ENCODE measurements around the gene DMRT1.

DMRT1 gene

GRCh38 chr9:959914-960313, 118.4 kb downstream of the DMRT1 start:
- ChIA-PET CTCF (interaction anchor here (1.1 to 1.3 kb wide), 2 partner anchors 18 to 31 kb away, joined by 3 read pairs; no protein-coding TSS in a partner anchor), POLR2A (no interaction called here)
- Histone ChIP-seq H3K4me3 (ENCODE audit: control insufficient read depth in 1 of 7, extremely low read depth in 1 of 7, insufficient read depth in 4 of 7, low read depth in 2 of 7, low read length in 6 of 7) (no peak overlapping the region), H3K36me3 (ENCODE audit: control insufficient read depth in 4 of 4, insufficient read depth in 4 of 4, low read length in 3 of 4) (no peaks in the 10 kb centered on the region), H3K4me1 (ENCODE audit: control extremely low read depth in 1 of 4, control insufficient read depth in 4 of 4, insufficient read depth in 4 of 4, low read length in 3 of 4) (no peaks in the 10 kb centered on the region), H3K9me3 (ENCODE audit: control extremely low read depth in 1 of 5, control insufficient read depth in 4 of 5, insufficient read depth in 2 of 5, low read depth in 1 of 5, low read length in 4 of 5) (no peaks in the 10 kb centered on the region), H3K27ac (ENCODE audit: insufficient read depth in 1 of 2, low read depth in 1 of 2, low read length in 2 of 2, poor library complexity in 1 of 2, severe bottlenecking in 2 of 2) (no peak overlapping the region), H3K27me3 (replicated peaks in 2 of 5; ENCODE audit: control insufficient read depth in 4 of 5, insufficient read depth in 5 of 5, low read length in 4 of 5) (peaks cover 13 to 92% (median 19%) of the 10 kb centered on the region in 5 experiments)
- no peak for DNase-seq
- 89% methylated on average over 4 of the region's 4 CpGs for WGBS (ENCODE audit: insufficient coverage)

GRCh38 chr9:962023-962422, 120.5 kb downstream of the DMRT1 start:
- no peaks in the 10 kb centered on the region for H3K4me1 ChIP-seq (ENCODE audit: control extremely low read depth in 1 of 4, control insufficient read depth in 4 of 4, insufficient read depth in 4 of 4, low read length in 3 of 4)
- CTCF ChIA-PET, result no interaction called here
- H3K27me3 ChIP-seq (replicated peaks in 2 of 5; ENCODE audit: control insufficient read depth in 4 of 5, insufficient read depth in 5 of 5, low read length in 4 of 5), result peaks cover 18 to 94% (median 35%) of the 10 kb centered on the region in 5 experiments
- no peak overlapping the region for H3K27ac ChIP-seq (ENCODE audit: insufficient read depth in 1 of 2, low read depth in 1 of 2, low read length in 2 of 2, poor library complexity in 1 of 2, severe bottlenecking in 2 of 2)
- DNase-seq, result no peak
- 94% methylated on average over 5 of the region's 6 CpGs for WGBS (ENCODE audit: insufficient coverage)
- H3K9me3 ChIP-seq (ENCODE audit: control extremely low read depth in 1 of 5, control insufficient read depth in 4 of 5, insufficient read depth in 2 of 5, low read depth in 1 of 5, low read length in 4 of 5), result no peaks in the 10 kb centered on the region
- POLR2A ChIA-PET, result no interaction called here
- H3K36me3 ChIP-seq (ENCODE audit: control insufficient read depth in 4 of 4, insufficient read depth in 4 of 4, low read length in 3 of 4), result no peaks in the 10 kb centered on the region
- no peak overlapping the region for H3K4me3 ChIP-seq (ENCODE audit: control insufficient read depth in 1 of 7, extremely low read depth in 1 of 7, insufficient read depth in 4 of 7, low read depth in 2 of 7, low read length in 6 of 7)

DNA sequence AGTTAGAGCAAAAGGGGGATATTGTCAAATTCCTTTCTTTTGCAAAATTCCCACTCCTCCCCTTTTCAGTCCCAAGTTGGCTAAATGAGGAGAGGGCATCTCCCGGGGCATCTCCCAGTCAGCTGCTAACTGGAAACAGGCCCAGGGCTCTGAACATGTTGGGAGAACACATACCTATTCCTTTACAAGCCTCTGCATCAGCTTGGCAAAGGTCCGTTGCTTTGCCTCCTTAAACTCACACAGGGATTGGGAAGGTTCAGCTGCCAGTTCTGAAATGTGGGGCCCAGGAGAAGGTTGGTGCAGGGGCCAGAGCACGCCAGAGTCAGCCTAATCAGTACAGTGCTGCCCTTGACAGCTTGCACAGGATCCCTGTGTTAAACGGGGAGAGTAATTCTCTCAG, 124.0 kb downstream of the DMRT1 start:
- H3K27me3 ChIP-seq (replicated peaks in 2 of 5; ENCODE audit: control insufficient read depth in 4 of 5, insufficient read depth in 5 of 5, low read length in 4 of 5), result peaks cover 32 to 100% (median 50%) of the 10 kb centered on the region in 5 experiments
- 28% methylated on average over 3 of the region's 4 CpGs for WGBS (ENCODE audit: insufficient coverage)

GRCh38 chr9:966870-967269, 125.4 kb downstream of the DMRT1 start:
- Histone ChIP-seq H3K4me3 (ENCODE audit: control insufficient read depth in 1 of 7, extremely low read depth in 1 of 7, insufficient read depth in 4 of 7, low read depth in 2 of 7, low read length in 6 of 7) (no peak overlapping the region), H3K9me3 (ENCODE audit: control extremely low read depth in 1 of 5, control insufficient read depth in 4 of 5, insufficient read depth in 2 of 5, low read depth in 1 of 5, low read length in 4 of 5) (peaks cover 0 to 3% (median 0%) of the 10 kb centered on the region in 5 experiments), H3K27me3 (replicated peaks in 2 of 5; ENCODE audit: control insufficient read depth in 4 of 5, insufficient read depth in 5 of 5, low read length in 4 of 5) (peaks cover 30 to 100% (median 46%) of the 10 kb centered on the region in 5 experiments), H3K4me1 (ENCODE audit: control extremely low read depth in 1 of 4, control insufficient read depth in 4 of 4, insufficient read depth in 4 of 4, low read length in 3 of 4) (peaks cover 0 to 6% (median under 1%) of the 10 kb centered on the region in 4 experiments), H3K36me3 (ENCODE audit: control insufficient read depth in 4 of 4, insufficient read depth in 4 of 4, low read length in 3 of 4) (no peaks in the 10 kb centered on the region), H3K27ac (ENCODE audit: insufficient read depth in 1 of 2, low read depth in 1 of 2, low read length in 2 of 2, poor library complexity in 1 of 2, severe bottlenecking in 2 of 2) (no peak overlapping the region)
- POLR2A ChIA-PET, result no interaction called here
- CTCF ChIA-PET, result interaction anchor here (0.8 to 1.4 kb wide), 4 partner anchors 8 to 73 kb away, joined by 3 to 5 read pairs (median 4); no protein-coding TSS in a partner anchor
- no CpG with 5 or more reads among the region's 3 CpGs for WGBS (ENCODE audit: insufficient coverage)
- DNase-seq, result no peak

More for the DNA sequence above, 124.0 kb downstream of the DMRT1 start:
- DNase-seq, result no peak
- H3K4me3 ChIP-seq (ENCODE audit: control insufficient read depth in 1 of 7, extremely low read depth in 1 of 7, insufficient read depth in 4 of 7, low read depth in 2 of 7, low read length in 6 of 7), result no peak overlapping the region
- H3K27ac ChIP-seq (ENCODE audit: insufficient read depth in 1 of 2, low read depth in 1 of 2, low read length in 2 of 2, poor library complexity in 1 of 2, severe bottlenecking in 2 of 2), result no peak overlapping the region
- H3K9me3 ChIP-seq (ENCODE audit: control extremely low read depth in 1 of 5, control insufficient read depth in 4 of 5, insufficient read depth in 2 of 5, low read depth in 1 of 5, low read length in 4 of 5), result peaks cover 0 to 1% (median 0%) of the 10 kb centered on the region in 5 experiments
- ChIA-PET CTCF (interaction anchor here (1.0 to 2.0 kb wide), 3 partner anchors 9 to 62 kb away, joined by 3 to 7 read pairs (median 3); no protein-coding TSS in a partner anchor), POLR2A (no interaction called here)
- no peaks in the 10 kb centered on the region for H3K36me3 ChIP-seq (ENCODE audit: control insufficient read depth in 4 of 4, insufficient read depth in 4 of 4, low read length in 3 of 4)
- H3K4me1 ChIP-seq (ENCODE audit: control extremely low read depth in 1 of 4, control insufficient read depth in 4 of 4, insufficient read depth in 4 of 4, low read length in 3 of 4), result no peaks in the 10 kb centered on the region

DNA sequence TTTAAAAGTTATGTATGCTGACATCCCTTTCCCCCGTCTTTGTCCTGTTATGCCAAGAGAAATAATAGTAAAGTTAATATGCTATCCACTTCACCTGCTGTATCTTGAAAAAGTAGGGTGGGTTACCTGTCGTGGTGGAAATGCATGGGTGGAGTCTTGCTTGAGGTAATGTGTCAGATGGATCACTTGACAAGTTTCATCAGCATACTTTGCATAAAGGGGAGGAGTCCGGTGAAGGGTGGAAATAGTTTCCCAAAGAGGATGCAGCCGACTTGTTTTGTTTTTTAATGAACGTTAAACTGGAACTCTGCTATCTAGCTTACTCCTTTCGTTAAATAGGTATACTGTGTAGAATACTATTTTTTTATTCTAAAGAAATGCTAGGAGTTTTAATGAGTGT, 125.9 kb downstream of the DMRT1 start:
- Histone ChIP-seq H3K27ac (ENCODE audit: insufficient read depth in 1 of 2, low read depth in 1 of 2, low read length in 2 of 2, poor library complexity in 1 of 2, severe bottlenecking in 2 of 2) (no peak overlapping the region), H3K27me3 (replicated peaks in 2 of 5; ENCODE audit: control insufficient read depth in 4 of 5, insufficient read depth in 5 of 5, low read length in 4 of 5) (peaks cover 30 to 100% (median 47%) of the 10 kb centered on the region in 5 experiments), H3K4me1 (ENCODE audit: control extremely low read depth in 1 of 4, control insufficient read depth in 4 of 4, insufficient read depth in 4 of 4, low read length in 3 of 4) (peaks cover 0 to 12% (median 3%) of the 10 kb centered on the region in 4 experiments), H3K36me3 (ENCODE audit: control insufficient read depth in 4 of 4, insufficient read depth in 4 of 4, low read length in 3 of 4) (no peaks in the 10 kb centered on the region), H3K4me3 (ENCODE audit: control insufficient read depth in 1 of 7, extremely low read depth in 1 of 7, insufficient read depth in 4 of 7, low read depth in 2 of 7, low read length in 6 of 7) (no peak overlapping the region), H3K9me3 (ENCODE audit: control extremely low read depth in 1 of 5, control insufficient read depth in 4 of 5, insufficient read depth in 2 of 5, low read depth in 1 of 5, low read length in 4 of 5) (peaks cover 0 to 3% (median 0%) of the 10 kb centered on the region in 5 experiments)
- 0% methylated on average over 3 of the region's 6 CpGs for WGBS (ENCODE audit: insufficient coverage)
- POLR2A ChIA-PET, result no interaction called here
- DNase-seq, result no peak
- CTCF ChIA-PET, result interaction anchor here (1.1 to 1.4 kb wide), 2 partner anchors 11 to 74 kb away, joined by 4 to 5 read pairs; no protein-coding TSS in a partner anchor

DNA sequence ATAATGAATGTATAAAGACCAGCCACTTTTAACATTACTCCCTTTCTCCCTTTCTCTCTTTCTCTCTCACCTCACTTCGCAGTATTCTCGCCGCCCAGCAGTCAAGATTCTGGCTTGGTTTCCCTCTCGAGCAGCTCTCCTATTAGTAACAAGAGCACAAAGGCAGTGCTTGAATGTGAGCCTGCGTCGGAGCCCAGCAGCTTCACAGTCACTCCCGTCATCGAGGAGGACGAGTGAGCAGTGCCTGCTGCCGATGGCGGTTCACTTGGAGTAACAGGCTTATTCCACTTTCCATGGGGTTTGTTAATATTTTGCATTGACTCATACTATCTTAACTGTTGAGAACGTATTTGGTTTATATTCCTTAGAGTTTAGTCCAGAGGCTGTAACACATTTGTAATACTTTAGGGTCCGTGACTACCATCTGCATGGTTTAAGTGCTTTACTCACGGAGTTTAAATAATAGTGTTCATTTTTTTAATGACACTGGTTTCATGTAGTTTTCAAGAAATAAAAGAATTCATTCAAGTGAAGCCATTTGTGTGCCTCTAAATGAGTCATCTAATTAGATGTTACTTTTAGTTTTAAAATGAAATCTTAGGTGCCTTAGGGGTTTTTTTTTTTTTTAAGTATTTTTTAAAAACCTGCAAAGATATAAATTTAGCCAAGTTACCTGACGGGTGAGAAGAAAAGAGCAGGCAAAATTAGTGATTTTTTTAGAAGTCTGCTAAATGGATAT, 126.6 kb downstream of the DMRT1 start:
- Histone ChIP-seq H3K36me3 (ENCODE audit: control insufficient read depth in 4 of 4, insufficient read depth in 4 of 4, low read length in 3 of 4) (no peaks in the 10 kb centered on the region), H3K9me3 (ENCODE audit: control extremely low read depth in 1 of 5, control insufficient read depth in 4 of 5, insufficient read depth in 2 of 5, low read depth in 1 of 5, low read length in 4 of 5) (peaks cover 0 to 3% (median 0%) of the 10 kb centered on the region in 5 experiments), H3K4me3 (ENCODE audit: control insufficient read depth in 1 of 7, extremely low read depth in 1 of 7, insufficient read depth in 4 of 7, low read depth in 2 of 7, low read length in 6 of 7) (no peak overlapping the region), H3K27me3 (replicated peaks in 2 of 5; ENCODE audit: control insufficient read depth in 4 of 5, insufficient read depth in 5 of 5, low read length in 4 of 5) (peaks cover 33 to 100% (median 50%) of the 10 kb centered on the region in 5 experiments), H3K4me1 (ENCODE audit: control extremely low read depth in 1 of 4, control insufficient read depth in 4 of 4, insufficient read depth in 4 of 4, low read length in 3 of 4) (peaks cover 0 to 13% (median 5%) of the 10 kb centered on the region in 4 experiments), H3K27ac (ENCODE audit: insufficient read depth in 1 of 2, low read depth in 1 of 2, low read length in 2 of 2, poor library complexity in 1 of 2, severe bottlenecking in 2 of 2) (no peak overlapping the region)
- WGBS (ENCODE audit: insufficient coverage), result 2% methylated on average over 8 of the region's 15 CpGs
- DNase-seq, result no peak
- ChIA-PET POLR2A (no interaction called here), CTCF (no interaction called here)

Data from common myeloid progenitor, CD34-positive (primary cell).